HG03520 (cell line): Measurements from ENCODE around the gene ARRDC3.

ENCODE experiments used
- ATAC-seq: cut with Tn5 transposase; IDR thresholded peaks from one replicate; pipeline ENCODE4 v1.9.1; 2021; ENCODE audit warnings: mild to moderate bottlenecking, moderate library complexity; ENCODE audit not compliant: unreplicated experiment

The ARRDC3 gene

GRCh38 chr5:91384671-91385430 lies 1.7 kb upstream of the ARRDC3 start:
- ATAC-seq: no peak

GRCh38 chr5:91383956-91384300 lies 811 bp upstream of the ARRDC3 start:
- no peak for ATAC-seq

GRCh38 chr5:91382530-91383026 lies 539 bp downstream of the ARRDC3 start:
- ATAC-seq: no peak

- peak; percentile 17 for ATAC-seq
Measured at GRCh38 chr5:91381774-91382359, 1.2 kb downstream of the ARRDC3 start.

GRCh38 chr5:91381239-91381773 lies 1.8 kb downstream of the ARRDC3 start:
- no peak for ATAC-seq

- ATAC-seq: peak; percentile 45
Measured at GRCh38 chr5:91380491-91381238, 2.5 kb downstream of the ARRDC3 start.

GRCh38 chr5:91379914-91380490 lies 3.1 kb downstream of the ARRDC3 start:
- peak; percentile 50 for ATAC-seq

GRCh38 chr5:91379246-91379913 lies 3.7 kb downstream of the ARRDC3 start:
- no peak for ATAC-seq

GRCh38 chr5:91378752-91379211 lies 4.3 kb downstream of the ARRDC3 start:
- ATAC-seq: no peak

- ATAC-seq: no peak
Measured at GRCh38 chr5:91374893-91375520, 8.1 kb downstream of the ARRDC3 start.

GRCh38 chr5:91373600-91373999 lies 9.5 kb downstream of the ARRDC3 start:
- no peak for ATAC-seq

GRCh38 chr5:91373006-91373405 lies 10.1 kb downstream of the ARRDC3 start:
- ATAC-seq: no peak

GRCh38 chr5:91369480-91369879 lies 13.6 kb downstream of the ARRDC3 start:
- ATAC-seq: no peak

GRCh38 chr5:91367908-91368648 lies 15.0 kb downstream of the ARRDC3 start:
- no peak for ATAC-seq

- no peak for ATAC-seq
Measured at GRCh38 chr5:91367344-91367743, 15.8 kb downstream of the ARRDC3 start.

- no peak for ATAC-seq
Measured at GRCh38 chr5:91366551-91366950, 16.6 kb downstream of the ARRDC3 start.

- ATAC-seq: no peak
Measured at GRCh38 chr5:91365498-91365897, 17.6 kb downstream of the ARRDC3 start.

GRCh38 chr5:91362935-91363334 lies 20.2 kb downstream of the ARRDC3 start:
- ATAC-seq: no peak

- ATAC-seq: no peak
Measured at GRCh38 chr5:91361790-91362189, 21.3 kb downstream of the ARRDC3 start.
